SK-N-SH treated with all-trans-retinoic acid at 6 μM for 48 hours (cell line): ENCODE data around the gene SOWAHC.

Experiments
- ATAC-seq: fragments of 200-7000 bp; cut with Tn5 transposase; 3 replicates; pipeline ENCODE4 v1.9.1; 2020; ENCODE audit warnings: mild to moderate bottlenecking, moderate library complexity
- ARNTL ChIP-seq: fragments of 450-650 bp; formaldehyde crosslinking; IDR thresholded peaks from 2 replicates; pipeline ENCODE4 v1.5.0; 2020; ENCODE audit warnings: low read depth, mild to moderate bottlenecking, moderate library complexity, borderline replicate concordance
- CSDC2 ChIP-seq: fragments of 250-450 bp; sonication (Bioruptor Pico); IDR thresholded peaks from 2 replicates; pipeline ENCODE4 v1.5.0; 2020; ENCODE audit warnings: mild to moderate bottlenecking, moderate library complexity
- GLIS3 ChIP-seq: fragments of 250-450 bp; sonication (Bioruptor Pico); IDR thresholded peaks from 2 replicates; pipeline ENCODE4 v1.5.0; 2020; ENCODE audit warnings: mild to moderate bottlenecking, moderate library complexity
- ISL1 ChIP-seq: fragments of 250-450 bp; sonication (Bioruptor Pico); IDR thresholded peaks from 2 replicates; pipeline ENCODE4 v2.1.2; 2022; ENCODE audit warnings: mild to moderate bottlenecking, moderate library complexity
- RARB ChIP-seq: fragments of 250-450 bp; sonication (Bioruptor Pico); IDR thresholded peaks from 2 replicates; pipeline ENCODE4 v1.8.0; 2021; ENCODE audit warnings: mild to moderate bottlenecking, moderate library complexity
- SNAI2 ChIP-seq: fragments of 250-450 bp; sonication (Bioruptor Pico); IDR thresholded peaks from 2 replicates; pipeline ENCODE4 v1.5.0; 2020; ENCODE audit warnings: mild to moderate bottlenecking, moderate library complexity
- TCF4 ChIP-seq: fragments of 250-450 bp; sonication (Bioruptor Pico); IDR thresholded peaks from 2 replicates; pipeline ENCODE4 v1.8.0; 2021; ENCODE audit warnings: mild to moderate bottlenecking, moderate library complexity, borderline replicate concordance
- TOX ChIP-seq: fragments of 250-450 bp; sonication (Bioruptor Pico); IDR thresholded peaks from 2 replicates; pipeline ENCODE4 v1.8.0; 2021; ENCODE audit warnings: mild to moderate bottlenecking, moderate library complexity, borderline replicate concordance
- ZC3H10 ChIP-seq: fragments of 250-450 bp; sonication (Bioruptor Pico); IDR thresholded peaks from 2 replicates; pipeline ENCODE4 v1.5.1; 2021; ENCODE audit warnings: mild to moderate bottlenecking, moderate library complexity
- ZFP3 ChIP-seq: fragments of 250-450 bp; sonication (Bioruptor Pico); IDR thresholded peaks from 2 replicates; pipeline ENCODE4 v1.5.0; 2020; ENCODE audit warnings: mild to moderate bottlenecking, moderate library complexity
- ZFP30 ChIP-seq: fragments of 450-650 bp; formaldehyde crosslinking; IDR thresholded peaks from 2 replicates; pipeline ENCODE4 v1.5.0; 2022; ENCODE audit warnings: mild to moderate bottlenecking, moderate library complexity
- ZNF70 ChIP-seq: fragments of 450-650 bp; formaldehyde crosslinking; IDR thresholded peaks from 2 replicates; pipeline ENCODE4 v1.5.0; 2020; ENCODE audit warnings: mild to moderate bottlenecking, moderate library complexity
- TF ChIP-seq, protein P1 (sequence below): fragments of 250-450 bp; sonication (Bioruptor Pico); IDR thresholded peaks from 2 replicates; pipeline ENCODE4 v1.5.1; 2020; ENCODE audit warnings: low read depth, mild to moderate bottlenecking, moderate library complexity
- TF ChIP-seq, protein P2 (sequence below): fragments of 250-450 bp; sonication (Bioruptor Pico); IDR thresholded peaks from 2 replicates; pipeline ENCODE4 v1.5.1; 2021; ENCODE audit warnings: mild to moderate bottlenecking, moderate library complexity
- TF ChIP-seq, protein P3 (sequence below): fragments of 250-450 bp; sonication (Bioruptor Pico); IDR thresholded peaks from 2 replicates; pipeline ENCODE4 v1.5.0; 2020; ENCODE audit warnings: mild to moderate bottlenecking, moderate library complexity

Gene SOWAHC

DNA sequence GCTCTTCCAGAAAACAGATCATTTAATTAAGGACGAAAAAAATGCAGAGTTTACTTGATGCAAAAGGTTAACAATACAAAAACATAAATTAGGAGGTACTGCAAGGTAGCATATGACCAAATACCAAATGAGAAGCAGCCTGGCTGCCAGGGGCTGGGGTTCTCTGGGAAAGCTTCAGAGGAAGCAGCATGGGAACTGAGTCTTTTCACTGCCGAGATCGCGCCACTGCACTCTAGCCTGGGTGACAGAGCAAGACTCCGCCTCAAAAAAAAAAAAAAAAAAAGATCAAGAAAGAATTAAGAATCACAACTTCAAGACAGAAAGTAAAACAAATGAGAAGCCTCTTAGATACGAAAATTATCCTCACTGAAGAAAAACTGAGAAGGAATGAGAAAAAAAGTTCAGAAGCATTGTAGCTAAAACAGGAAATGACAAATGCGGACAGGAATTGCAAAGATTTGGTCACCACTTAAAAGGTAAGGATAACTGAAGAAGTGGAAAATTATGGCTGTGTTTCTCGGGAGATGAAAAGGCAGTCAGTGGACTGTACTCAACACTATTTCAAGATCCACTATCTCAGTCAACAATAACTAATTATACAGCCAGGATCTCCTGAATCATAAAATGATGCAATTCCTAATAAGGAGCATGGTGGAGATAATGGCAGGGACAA lies 4.7 kb upstream of the SOWAHC start:
- TF ChIP-seq SNAI2 (CRISPR knock-in tag) (no peak), ISL1 (CRISPR knock-in tag) (peak; percentile 53), GLIS3 (CRISPR knock-in tag) (no peak), TCF4 (CRISPR knock-in tag) (no peak), ZNF70 (CRISPR knock-in tag) (no peak), ZFP3 (no peak)
- TF ChIP-seq, protein P1, sequence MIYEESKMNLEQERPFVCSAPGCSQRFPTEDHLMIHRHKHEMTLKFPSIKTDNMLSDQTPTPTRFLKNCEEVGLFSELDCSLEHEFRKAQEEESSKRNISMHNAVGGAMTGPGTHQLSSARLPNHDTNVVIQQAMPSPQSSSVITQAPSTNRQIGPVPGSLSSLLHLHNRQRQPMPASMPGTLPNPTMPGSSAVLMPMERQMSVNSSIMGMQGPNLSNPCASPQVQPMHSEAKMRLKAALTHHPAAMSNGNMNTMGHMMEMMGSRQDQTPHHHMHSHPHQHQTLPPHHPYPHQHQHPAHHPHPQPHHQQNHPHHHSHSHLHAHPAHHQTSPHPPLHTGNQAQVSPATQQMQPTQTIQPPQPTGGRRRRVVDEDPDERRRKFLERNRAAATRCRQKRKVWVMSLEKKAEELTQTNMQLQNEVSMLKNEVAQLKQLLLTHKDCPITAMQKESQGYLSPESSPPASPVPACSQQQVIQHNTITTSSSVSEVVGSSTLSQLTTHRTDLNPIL (CRISPR knock-in tag) = no peak
- ATAC-seq = no peak

DNA sequence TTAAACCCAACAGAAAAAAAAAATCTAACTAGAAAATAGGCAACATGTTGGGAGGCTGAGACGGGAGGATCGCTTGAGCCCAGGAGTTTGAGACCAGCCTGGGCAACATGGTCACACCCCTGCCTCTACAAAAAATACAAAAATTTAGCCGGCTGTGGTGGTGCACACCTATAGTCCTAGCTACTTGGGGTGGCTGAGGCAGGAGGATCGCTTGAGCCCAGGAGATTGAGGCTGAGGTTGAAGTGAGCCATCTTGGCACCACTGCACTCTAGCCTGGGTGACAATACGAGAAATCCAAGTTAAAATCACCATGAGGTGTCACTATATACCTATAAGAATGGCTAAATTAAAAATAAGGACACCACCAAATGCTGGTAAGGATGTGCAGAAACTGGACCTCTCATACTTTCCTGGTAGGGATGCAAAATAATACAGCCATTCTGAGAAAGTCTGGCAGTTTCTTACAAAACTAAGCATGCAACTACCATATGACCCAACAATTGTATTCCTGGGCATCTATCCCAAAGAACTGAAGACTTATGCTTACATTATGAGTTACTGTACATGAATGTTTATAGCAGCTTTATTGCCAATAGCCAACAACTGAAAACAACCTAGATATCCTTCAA lies 2.6 kb upstream of the SOWAHC start:
- TF ChIP-seq ZC3H10 (CRISPR knock-in tag) = no peak
- TF ChIP-seq CSDC2 (CRISPR knock-in tag) = no peak
- no peak for TF ChIP-seq TOX
- no peak for ATAC-seq

DNA sequence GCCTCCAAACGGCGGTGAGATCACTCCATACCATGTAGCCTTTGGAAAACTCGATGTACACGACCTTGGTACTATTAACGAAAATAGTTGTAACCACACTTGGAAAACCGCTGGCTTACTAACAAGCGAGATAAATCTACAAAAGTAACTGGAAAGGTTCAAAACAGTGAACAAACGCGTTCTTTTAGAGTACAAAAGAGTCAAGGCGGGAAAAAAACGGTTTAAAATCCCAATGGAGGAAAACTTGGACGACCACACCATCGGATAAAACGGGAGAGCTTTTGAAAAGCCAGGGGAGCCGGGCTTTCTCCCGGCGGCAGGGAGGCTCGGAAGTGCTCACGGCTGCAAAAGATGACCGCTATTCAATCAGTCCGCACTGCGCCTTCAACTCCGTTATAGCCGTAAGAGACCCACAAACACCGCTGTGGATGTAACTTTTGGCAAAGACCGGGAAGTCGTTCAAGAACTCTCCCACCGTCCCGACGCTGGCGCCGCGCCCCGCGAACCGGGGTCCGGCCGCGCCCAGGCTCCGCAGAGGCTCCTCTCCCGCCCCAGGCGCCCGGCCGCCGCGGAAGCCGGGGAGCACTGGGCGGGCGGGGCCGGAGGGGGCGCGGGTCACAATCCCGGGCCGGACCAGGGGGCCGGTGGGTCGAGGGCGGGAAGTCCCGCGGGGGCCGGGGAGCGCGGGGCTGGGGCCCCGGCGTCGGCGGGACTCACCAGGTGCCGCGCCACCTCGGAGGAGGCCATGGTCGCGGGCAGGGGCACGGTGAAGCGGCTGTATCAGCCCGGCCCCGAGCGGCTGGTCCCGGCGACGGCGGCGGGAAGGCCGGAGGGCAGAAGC lies 863 bp upstream of the SOWAHC start:
- peak; percentile 6 for ATAC-seq

More for the DNA sequence above, 863 bp upstream of the SOWAHC start:
- TF ChIP-seq, protein P2, sequence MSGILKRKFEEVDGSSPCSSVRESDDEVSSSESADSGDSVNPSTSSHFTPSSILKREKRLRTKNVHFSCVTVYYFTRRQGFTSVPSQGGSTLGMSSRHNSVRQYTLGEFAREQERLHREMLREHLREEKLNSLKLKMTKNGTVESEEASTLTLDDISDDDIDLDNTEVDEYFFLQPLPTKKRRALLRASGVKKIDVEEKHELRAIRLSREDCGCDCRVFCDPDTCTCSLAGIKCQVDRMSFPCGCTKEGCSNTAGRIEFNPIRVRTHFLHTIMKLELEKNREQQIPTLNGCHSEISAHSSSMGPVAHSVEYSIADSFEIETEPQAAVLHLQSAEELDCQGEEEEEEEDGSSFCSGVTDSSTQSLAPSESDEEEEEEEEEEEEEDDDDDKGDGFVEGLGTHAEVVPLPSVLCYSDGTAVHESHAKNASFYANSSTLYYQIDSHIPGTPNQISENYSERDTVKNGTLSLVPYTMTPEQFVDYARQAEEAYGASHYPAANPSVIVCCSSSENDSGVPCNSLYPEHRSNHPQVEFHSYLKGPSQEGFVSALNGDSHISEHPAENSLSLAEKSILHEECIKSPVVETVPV (CRISPR knock-in tag) = no peak
- no peak for TF ChIP-seq ARNTL (CRISPR knock-in tag)
- no peak for TF ChIP-seq CSDC2 (CRISPR knock-in tag)
- TF ChIP-seq, protein P1 (CRISPR knock-in tag) = no peak
- no peak for TF ChIP-seq ZNF70 (CRISPR knock-in tag)
- no peak for TF ChIP-seq GLIS3 (CRISPR knock-in tag)
- no peak for TF ChIP-seq ZFP3
- TF ChIP-seq ZC3H10 (CRISPR knock-in tag) = no peak
- TF ChIP-seq, protein P3, sequence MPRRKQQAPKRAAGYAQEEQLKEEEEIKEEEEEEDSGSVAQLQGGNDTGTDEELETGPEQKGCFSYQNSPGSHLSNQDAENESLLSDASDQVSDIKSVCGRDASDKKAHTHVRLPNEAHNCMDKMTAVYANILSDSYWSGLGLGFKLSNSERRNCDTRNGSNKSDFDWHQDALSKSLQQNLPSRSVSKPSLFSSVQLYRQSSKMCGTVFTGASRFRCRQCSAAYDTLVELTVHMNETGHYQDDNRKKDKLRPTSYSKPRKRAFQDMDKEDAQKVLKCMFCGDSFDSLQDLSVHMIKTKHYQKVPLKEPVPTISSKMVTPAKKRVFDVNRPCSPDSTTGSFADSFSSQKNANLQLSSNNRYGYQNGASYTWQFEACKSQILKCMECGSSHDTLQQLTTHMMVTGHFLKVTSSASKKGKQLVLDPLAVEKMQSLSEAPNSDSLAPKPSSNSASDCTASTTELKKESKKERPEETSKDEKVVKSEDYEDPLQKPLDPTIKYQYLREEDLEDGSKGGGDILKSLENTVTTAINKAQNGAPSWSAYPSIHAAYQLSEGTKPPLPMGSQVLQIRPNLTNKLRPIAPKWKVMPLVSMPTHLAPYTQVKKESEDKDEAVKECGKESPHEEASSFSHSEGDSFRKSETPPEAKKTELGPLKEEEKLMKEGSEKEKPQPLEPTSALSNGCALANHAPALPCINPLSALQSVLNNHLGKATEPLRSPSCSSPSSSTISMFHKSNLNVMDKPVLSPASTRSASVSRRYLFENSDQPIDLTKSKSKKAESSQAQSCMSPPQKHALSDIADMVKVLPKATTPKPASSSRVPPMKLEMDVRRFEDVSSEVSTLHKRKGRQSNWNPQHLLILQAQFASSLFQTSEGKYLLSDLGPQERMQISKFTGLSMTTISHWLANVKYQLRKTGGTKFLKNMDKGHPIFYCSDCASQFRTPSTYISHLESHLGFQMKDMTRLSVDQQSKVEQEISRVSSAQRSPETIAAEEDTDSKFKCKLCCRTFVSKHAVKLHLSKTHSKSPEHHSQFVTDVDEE = no peak
- TF ChIP-seq ISL1 (CRISPR knock-in tag) = no peak
- no peak for TF ChIP-seq ZFP30 (CRISPR knock-in tag)
- no peak for TF ChIP-seq RARB (CRISPR knock-in tag)
